ENCODE results near the gene ECM1. TPM values are rescaled to one million over a fixed set of nuclear protein-coding genes. Genes with fewer than 3 reads are reported as not detected.

Gene ECM1
- total RNA-seq, 1 donor from 2014 or later: 10.8 TPM

- DNase-seq (ENCODE audit: low spot score): no peak
These were observed 51.1 kb downstream of the ECM1 start for GRCh38 chr1:150558761-150559655.

GRCh38 chr1:150559656-150560010 is 51.7 kb downstream of the ECM1 start:
- no peak for DNase-seq (ENCODE audit: low spot score)

- DNase-seq (ENCODE audit: low spot score): peak; percentile 86
These were observed 52.1 kb downstream of the ECM1 start for GRCh38 chr1:150560011-150560438.

GRCh38 chr1:150560576-150561253 is 52.8 kb downstream of the ECM1 start:
- DNase-seq (ENCODE audit: low spot score): peak; percentile 93

GRCh38 chr1:150561254-150561973 is 53.5 kb downstream of the ECM1 start:
- peak; percentile 96 for DNase-seq (ENCODE audit: low spot score)

GRCh38 chr1:150561974-150562445 is 54.1 kb downstream of the ECM1 start:
- peak; percentile 96 for DNase-seq (ENCODE audit: low spot score)

- peak; percentile 61 for DNase-seq (ENCODE audit: low spot score)
These were observed 54.8 kb downstream of the ECM1 start for GRCh38 chr1:150562446-150563339.

Other genes starting within 250 kb of the ECM1 start
- gene APH1A, start 239.1 kb upstream of the ECM1 start, total RNA-seq: 133 TPM
- gene C1orf54, start 235.3 kb upstream of the ECM1 start, total RNA-seq: 13.8 TPM
- gene CIART, start 225.6 kb upstream of the ECM1 start, total RNA-seq: 8.0 TPM
- 79.7 TPM for gene MRPS21, start 214.2 kb upstream of the ECM1 start, total RNA-seq
- 112 TPM for gene PRPF3, start 186.6 kb upstream of the ECM1 start, total RNA-seq
- gene RPRD2, start 144.0 kb upstream of the ECM1 start, total RNA-seq: 44.7 TPM
- 28.6 TPM for gene TARS2, start 20.7 kb upstream of the ECM1 start, total RNA-seq
- not detected for gene FALEC, start 7.6 kb downstream of the ECM1 start, total RNA-seq
- gene ADAMTSL4, start 41.3 kb downstream of the ECM1 start, total RNA-seq: 48.2 TPM
- gene MCL1, start 71.5 kb downstream of the ECM1 start, total RNA-seq: 159 TPM
- 257 TPM for gene ENSA, start 121.5 kb downstream of the ECM1 start, total RNA-seq
- 52.6 TPM for gene GOLPH3L, start 189.0 kb downstream of the ECM1 start, total RNA-seq
- gene HORMAD1, start 212.8 kb downstream of the ECM1 start, total RNA-seq: 0.21 TPM

All from ureter (tissue), 1 donor.